OCI-M2 (cell line): ENCODE measurements around the gene LPGAT1.
"Not testable (repeated sequence)": the region's sequence is repeated elsewhere in the genome, so short reads cannot be mapped to it uniquely, and the experiment has no call there.

Source experiments
- DNase-seq: peaks from one replicate; lab custom pipeline; 2025; ENCODE audit not compliant: unreplicated experiment; lab: John Stamatoyannopoulos, UW

Gene LPGAT1

GRCh38 chr1:211735208-211736170, 95.1 kb downstream of the LPGAT1 start:
- DNase-seq = no peak

- no peak for DNase-seq
Observed at GRCh38 chr1:211734791-211735190, 95.8 kb downstream of the LPGAT1 start.

- DNase-seq = no peak
Observed at GRCh38 chr1:211734359-211734758, 96.2 kb downstream of the LPGAT1 start.

GRCh38 chr1:211732293-211732980, 98.1 kb downstream of the LPGAT1 start:
- no peak for DNase-seq

GRCh38 chr1:211731456-211732292, 98.9 kb downstream of the LPGAT1 start:
- no peak for DNase-seq

- DNase-seq = no peak
Observed at GRCh38 chr1:211730347-211730746, 100.2 kb downstream of the LPGAT1 start.

- no peak for DNase-seq
Observed at GRCh38 chr1:211729238-211729637, 101.3 kb downstream of the LPGAT1 start.

GRCh38 chr1:211726467-211726995, 104.0 kb downstream of the LPGAT1 start:
- DNase-seq = no peak

GRCh38 chr1:211724687-211725196, 105.8 kb downstream of the LPGAT1 start:
- DNase-seq = no peak

- no peak for DNase-seq
Observed at GRCh38 chr1:211723273-211723672, 107.3 kb downstream of the LPGAT1 start.

GRCh38 chr1:211722277-211723175, 108.0 kb downstream of the LPGAT1 start:
- no peak for DNase-seq

GRCh38 chr1:211716555-211716954, 114.0 kb downstream of the LPGAT1 start:
- DNase-seq = not testable (repeated sequence)

GRCh38 chr1:211715971-211716370, 114.6 kb downstream of the LPGAT1 start:
- DNase-seq = no peak

GRCh38 chr1:211714154-211714553, 116.4 kb downstream of the LPGAT1 start:
- DNase-seq = no peak

- DNase-seq = no peak
Observed at GRCh38 chr1:211713231-211713630, 117.3 kb downstream of the LPGAT1 start.

GRCh38 chr1:211711315-211711705, 119.3 kb downstream of the LPGAT1 start:
- DNase-seq = no peak

- no peak for DNase-seq
Observed at GRCh38 chr1:211710566-211711314, 119.8 kb downstream of the LPGAT1 start.

- no peak for DNase-seq
Observed at GRCh38 chr1:211708926-211709325, 121.6 kb downstream of the LPGAT1 start.

- no peak for DNase-seq
Observed at GRCh38 chr1:211708006-211708405, 122.6 kb downstream of the LPGAT1 start.
